HL-60 (cell line): ENCODE data around the gene PNLIPRP3.

Experiments
- DNase-seq, 2 experiments: peaks; one replicate each; pipeline ENCODE4 v3.0.0-alpha.2; 2010 to 2020; ENCODE audit warnings: low read depth in 1 of 2, low spot score in 1 of 2
- H3K27ac ChIP-seq: fragments of 250-450 bp; sonication (Bioruptor Pico); replicated peaks from 2 replicates; pipeline ENCODE4 v1.5.1; 2020; ENCODE audit warnings: mild to moderate bottlenecking, moderate library complexity
- H3K27me3 ChIP-seq: fragments of 250-450 bp; sonication (Bioruptor Pico); 2 replicates; pipeline ENCODE4 v1.5.1; 2021; ENCODE audit warnings: mild to moderate bottlenecking, moderate library complexity; ENCODE audit not compliant: insufficient read depth, poor library complexity, severe bottlenecking
- H3K4me3 ChIP-seq: replicated peaks from 2 replicates; pipeline ENCODE4 v1.5.1; 2011; ENCODE audit warnings: mild to moderate bottlenecking, control low read depth, low read length; ENCODE audit not compliant: insufficient read depth
- GABPA ChIP-seq: IDR thresholded peaks from 2 replicates; pipeline ENCODE4 v1.6.1; 2012; ENCODE audit warnings: low read depth
- POLR2AphosphoS5 ChIP-seq: IDR thresholded peaks from 2 replicates; pipeline ENCODE4 v1.6.1; 2012; ENCODE audit warnings: low read depth
- REST ChIP-seq: IDR thresholded peaks from 2 replicates; pipeline ENCODE4 v1.6.1; 2012; ENCODE audit warnings: low read depth; ENCODE audit not compliant: insufficient replicate concordance
- SPI1 ChIP-seq: IDR thresholded peaks from 2 replicates; pipeline ENCODE4 v1.6.1; 2012; ENCODE audit warnings: low read depth, mild to moderate bottlenecking, borderline replicate concordance
- TF ChIP-seq, protein P1 (sequence below): IDR thresholded peaks from one replicate; pipeline ENCODE4 v1.5.1; 2011; ENCODE audit warnings: low read length, control low read depth, inconsistent platforms; ENCODE audit not compliant: insufficient read depth

PNLIPRP3 gene

DNA sequence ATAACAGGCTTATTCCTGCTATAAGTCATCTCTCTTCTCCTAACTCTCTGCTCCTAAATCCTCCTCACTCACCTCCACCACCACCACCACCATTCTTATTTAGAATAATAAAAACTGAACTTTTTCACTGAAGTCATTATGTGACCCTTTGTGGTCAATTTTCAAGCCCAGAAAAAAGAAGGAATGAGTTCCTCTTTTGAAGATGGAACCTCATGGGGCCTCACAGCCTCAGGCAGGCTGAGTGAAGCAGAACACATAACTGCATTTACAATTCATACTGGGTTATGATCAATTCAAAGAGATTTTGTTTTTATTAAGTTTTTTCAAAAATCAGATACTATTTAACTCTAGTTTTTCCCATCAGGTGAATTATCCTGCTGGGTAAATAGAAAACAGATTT, 29.8 kb downstream of the PNLIPRP3 start:
- TF ChIP-seq SPI1 (peak; percentile 84), REST (no peak)
- peak in 1 of 2 experiments; percentile 2 for DNase-seq
- H3K27me3 ChIP-seq, result no peaks in the 10 kb centered on the region
- H3K4me3 ChIP-seq, result no peak overlapping the region
- no peak overlapping the region for H3K27ac ChIP-seq

- Histone ChIP-seq H3K27ac (no peak overlapping the region), H3K27me3 (no peaks in the 10 kb centered on the region), H3K4me3 (no peak overlapping the region)
- DNase-seq, result no peak
- TF ChIP-seq GABPA, result no peak
- TF ChIP-seq REST, result no peak
- no peak for TF ChIP-seq SPI1
- no peak for TF ChIP-seq POLR2AphosphoS5
- TF ChIP-seq, protein P1, sequence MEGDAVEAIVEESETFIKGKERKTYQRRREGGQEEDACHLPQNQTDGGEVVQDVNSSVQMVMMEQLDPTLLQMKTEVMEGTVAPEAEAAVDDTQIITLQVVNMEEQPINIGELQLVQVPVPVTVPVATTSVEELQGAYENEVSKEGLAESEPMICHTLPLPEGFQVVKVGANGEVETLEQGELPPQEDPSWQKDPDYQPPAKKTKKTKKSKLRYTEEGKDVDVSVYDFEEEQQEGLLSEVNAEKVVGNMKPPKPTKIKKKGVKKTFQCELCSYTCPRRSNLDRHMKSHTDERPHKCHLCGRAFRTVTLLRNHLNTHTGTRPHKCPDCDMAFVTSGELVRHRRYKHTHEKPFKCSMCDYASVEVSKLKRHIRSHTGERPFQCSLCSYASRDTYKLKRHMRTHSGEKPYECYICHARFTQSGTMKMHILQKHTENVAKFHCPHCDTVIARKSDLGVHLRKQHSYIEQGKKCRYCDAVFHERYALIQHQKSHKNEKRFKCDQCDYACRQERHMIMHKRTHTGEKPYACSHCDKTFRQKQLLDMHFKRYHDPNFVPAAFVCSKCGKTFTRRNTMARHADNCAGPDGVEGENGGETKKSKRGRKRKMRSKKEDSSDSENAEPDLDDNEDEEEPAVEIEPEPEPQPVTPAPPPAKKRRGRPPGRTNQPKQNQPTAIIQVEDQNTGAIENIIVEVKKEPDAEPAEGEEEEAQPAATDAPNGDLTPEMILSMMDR, result no peak
Measured at GRCh38 chr10:116460219-116460618, 32.6 kb downstream of the PNLIPRP3 start.

DNA sequence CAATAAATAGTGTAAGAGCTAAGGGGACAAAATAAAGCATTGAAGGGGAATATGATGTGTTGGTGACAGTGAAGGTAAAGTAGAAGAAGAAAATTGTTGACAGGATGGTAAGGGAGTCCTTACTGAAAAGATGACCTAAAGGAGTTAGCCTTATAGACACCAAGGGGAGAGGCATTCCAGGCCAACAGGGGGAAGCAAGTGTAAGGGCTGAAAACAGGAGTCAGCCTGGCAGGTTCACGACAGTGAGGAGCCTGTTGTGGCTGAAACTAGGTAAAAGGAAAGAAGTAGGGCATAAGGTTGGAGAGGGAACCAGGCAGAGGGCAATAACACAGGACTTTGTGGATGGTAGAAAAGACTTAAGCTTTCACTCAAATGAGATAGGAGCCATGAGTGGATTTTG, 34.0 kb downstream of the PNLIPRP3 start:
- TF ChIP-seq POLR2AphosphoS5 (no peak), SPI1 (no peak), REST (no peak), GABPA (no peak)
- TF ChIP-seq, protein P1, result no peak
- H3K27me3 ChIP-seq, result no peaks in the 10 kb centered on the region
- H3K4me3 ChIP-seq, result no peak overlapping the region
- H3K27ac ChIP-seq, result no peak overlapping the region
- no peak for DNase-seq

DNA sequence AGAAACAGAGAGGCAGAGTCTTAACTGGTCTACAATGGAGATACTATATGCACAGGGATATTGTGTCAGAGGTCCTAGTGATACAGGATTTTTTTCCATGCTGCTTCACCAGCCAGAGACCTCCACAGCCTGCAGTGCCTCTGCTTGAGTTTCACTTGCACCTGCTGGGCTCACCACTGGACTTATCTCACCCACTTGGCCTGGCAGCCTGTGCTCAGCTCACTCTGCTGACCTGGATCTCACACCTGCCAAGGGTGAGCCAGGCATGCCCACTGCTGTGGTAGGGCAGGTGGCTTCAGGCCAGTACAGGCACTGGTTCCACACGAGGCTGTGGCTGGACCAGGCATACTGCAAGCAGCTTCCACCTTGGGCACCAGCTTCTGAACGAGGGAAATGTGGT, 36.6 kb downstream of the PNLIPRP3 start:
- no peak overlapping the region for H3K4me3 ChIP-seq
- no peak overlapping the region for H3K27ac ChIP-seq
- H3K27me3 ChIP-seq, result no peaks in the 10 kb centered on the region
- TF ChIP-seq, protein P1, result no peak
- TF ChIP-seq SPI1 (no peak), GABPA (no peak), REST (no peak), POLR2AphosphoS5 (no peak)
- no peak for DNase-seq
